HG03354 (cell line): Measurements from ENCODE around the gene ARPP19.
A peak's percentile ranks its signal among the peaks of the same experiment; 100 is the strongest.
"Not testable (repeated sequence)": the region's sequence is repeated elsewhere in the genome, so short reads cannot be mapped to it uniquely, and the experiment has no call there.

Source experiments
- ATAC-seq: cut with Tn5 transposase; IDR thresholded peaks from one replicate; pipeline ENCODE4 v1.9.1; 2021; ENCODE audit warnings: mild to moderate bottlenecking; ENCODE audit not compliant: unreplicated experiment, poor library complexity, severe bottlenecking

Gene ARPP19

GRCh38 chr15:52518487-52519371 is 50.1 kb downstream of the ARPP19 start:
- no peak for ATAC-seq

- no peak for ATAC-seq
These were observed 51.8 kb downstream of the ARPP19 start for GRCh38 chr15:52517014-52517413.

- ATAC-seq: no peak
These were observed 53.5 kb downstream of the ARPP19 start for GRCh38 chr15:52515343-52515742.

GRCh38 chr15:52514482-52514881 is 54.3 kb downstream of the ARPP19 start:
- ATAC-seq: no peak

GRCh38 chr15:52512869-52513268 is 56.0 kb downstream of the ARPP19 start:
- not testable (repeated sequence) for ATAC-seq

- no peak for ATAC-seq
These were observed 57.7 kb downstream of the ARPP19 start for GRCh38 chr15:52511084-52511483.

- ATAC-seq: no peak
These were observed 59.2 kb downstream of the ARPP19 start for GRCh38 chr15:52509500-52510245.

GRCh38 chr15:52506549-52506948 is 62.3 kb downstream of the ARPP19 start:
- ATAC-seq: no peak

- no peak for ATAC-seq
These were observed 63.7 kb downstream of the ARPP19 start for GRCh38 chr15:52505151-52505550.

GRCh38 chr15:52503788-52504496 is 64.9 kb downstream of the ARPP19 start:
- peak; percentile 79 for ATAC-seq

- ATAC-seq: no peak
These were observed 66.2 kb downstream of the ARPP19 start for GRCh38 chr15:52502608-52503007.

GRCh38 chr15:52499506-52499905 is 69.3 kb downstream of the ARPP19 start:
- ATAC-seq: no peak

- no peak for ATAC-seq
These were observed 70.1 kb downstream of the ARPP19 start for GRCh38 chr15:52498706-52499105.
